WTC11 (cell line): ENCODE data around the gene TMEM86B.

Experiments
- ATF3 ChIP-seq: sonication (generic); formaldehyde crosslinking; conservative IDR thresholded peaks from 2 replicates; pipeline ENCODE4 v1.8.1; 2022; ENCODE audit warnings: mild to moderate bottlenecking, missing genetic modification reagents
- CTCF ChIP-seq: fragments of 200-600 bp; IDR thresholded peaks from 2 replicates; pipeline ENCODE4 v1.8.0; 2022; ENCODE audit warnings: antibody characterized with exemption
- E2F1 ChIP-seq: sonication (generic); formaldehyde crosslinking; IDR thresholded peaks from 2 replicates; pipeline ENCODE4 v1.8.0; 2022; ENCODE audit warnings: mild to moderate bottlenecking, missing genetic modification reagents
- MAX ChIP-seq: sonication (generic); formaldehyde crosslinking; IDR thresholded peaks from 2 replicates; pipeline ENCODE4 v1.8.0; 2022; ENCODE audit warnings: mild to moderate bottlenecking, missing genetic modification reagents
- NR1H2 ChIP-seq: sonication (generic); formaldehyde crosslinking; IDR thresholded peaks from 2 replicates; pipeline ENCODE4 v1.9.0; 2021; ENCODE audit warnings: mild to moderate bottlenecking, moderate library complexity, missing genetic modification reagents
- SMAD3 ChIP-seq: sonication (generic); formaldehyde crosslinking; IDR thresholded peaks from 2 replicates; pipeline ENCODE4 v1.8.0; 2022; ENCODE audit warnings: missing genetic modification reagents, mild to moderate bottlenecking, borderline replicate concordance

- TF ChIP-seq E2F1: no peak
- TF ChIP-seq MAX (CRISPR knock-in tag): no peak
- no peak for TF ChIP-seq CTCF
- TF ChIP-seq SMAD3: no peak
- no peak for TF ChIP-seq ATF3
- no peak for TF ChIP-seq NR1H2 (CRISPR knock-in tag)
Observed at GRCh38 chr19:55223291-55224037, 5.1 kb downstream of the TMEM86B start.
